ENCODE data around the gene BICRAL. TPM values are rescaled to one million over a fixed set of nuclear protein-coding genes. Genes with fewer than 3 reads are reported as not detected.

BICRAL gene
- total and polyA plus RNA-seq, 2 of the 4 experiments (the other 2 are of a cell fraction): 4.0 to 6.1 TPM

DNA sequence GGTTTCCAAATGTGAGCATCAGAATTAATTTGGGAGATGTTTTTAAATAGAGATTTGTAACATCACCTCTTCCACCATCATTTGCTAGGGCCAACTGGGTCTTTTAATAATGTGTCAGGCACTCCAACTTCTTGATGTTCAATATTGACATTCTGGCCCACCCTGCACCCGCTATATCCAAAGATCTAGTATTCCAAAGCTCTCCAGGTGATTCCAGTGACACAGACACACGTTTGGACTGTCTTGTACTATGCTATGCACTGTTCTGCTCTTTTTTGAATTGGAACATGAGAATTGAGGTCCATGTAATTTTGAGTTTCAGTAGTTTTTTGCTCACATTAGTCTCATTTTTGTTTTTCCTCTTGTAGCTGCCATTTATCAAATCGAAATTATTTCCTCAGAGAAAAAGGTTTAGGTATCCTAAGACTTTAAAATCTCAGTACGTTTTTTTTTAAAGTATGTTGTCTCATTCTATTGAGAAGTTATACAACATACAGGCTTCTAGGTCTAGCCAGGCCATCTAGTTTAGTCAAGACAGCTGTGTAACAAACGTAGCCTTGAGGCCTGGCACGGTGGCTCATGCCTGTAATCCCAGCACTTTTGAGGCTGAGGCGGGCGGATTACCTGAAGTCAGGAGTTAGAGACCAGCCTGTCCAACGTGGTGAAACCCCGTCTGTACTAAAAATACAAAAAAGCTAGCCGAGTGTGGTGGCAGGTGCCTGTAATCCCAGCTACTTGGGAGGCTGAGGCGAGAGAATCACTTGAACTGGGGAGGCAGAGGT, 3.1 kb downstream of the BICRAL start:
- no TSS peak for BruUV-seq (replicated peaks)
- CTCF ChIA-PET: interaction anchor here (0.7 kb wide), 1 partner anchor 83 kb away, joined by 3 read pairs; no protein-coding TSS in a partner anchor
- H3K4ac ChIP-seq (ENCODE audit: low read depth, low read length): peak overlapping the region; percentile 75
- H3K36me3 ChIP-seq (ENCODE audit: control insufficient read depth, insufficient read depth, low read length): peaks cover 3% of the 10 kb centered on the region; the same call in 1 of the 2 replicates
- no peak overlapping the region for H2BK5ac ChIP-seq (ENCODE audit: low read depth, low read length, poor library complexity, severe bottlenecking)
- H3K4me1 ChIP-seq (ENCODE audit: control insufficient read depth, insufficient read depth, low read length): peaks cover 8% of the 10 kb centered on the region
- H3K79me1 ChIP-seq (ENCODE audit: low read depth in 1 of 2, low read length in 2 of 2): peaks cover 17 to 62% of the 10 kb centered on the region in 2 experiments
- peak overlapping the region; percentile 56; the same call in 1 of the 2 replicates for H2AK5ac ChIP-seq (ENCODE audit: low read depth, low read length)
- H4K8ac ChIP-seq (ENCODE audit: low read depth in 2 of 2, low read length in 2 of 2): peak overlapping the region in 1 of 2 experiments; percentile 23; a peak in 1 of 4 replicates
- peaks cover 8% of the 10 kb centered on the region for H3K9me1 ChIP-seq (ENCODE audit: insufficient read depth, low read length)
- H4K5ac ChIP-seq (ENCODE audit: low read depth, low read length): peak overlapping the region; percentile 53; the same call in 1 of the 2 replicates
- dilution Hi-C loops (cut with HindIII; ENCODE audit: low sequenced_read_pairs, unreplicated experiment) (no loop called here), in situ Hi-C loops (cut with MboI; ENCODE audit: low sequenced_read_pairs) (no loop called here), intact Hi-C loops (cut with micrococcal nuclease) (no loop called here)
- peak overlapping the region; percentile 67 for H3K56ac ChIP-seq (ENCODE audit: extremely low read depth, insufficient read depth, low read length)
- WGBS, 2 experiments (ENCODE audit: extremely low coverage in 2 of 2, insufficient read length in 1 of 2): 90% methylated on average over 2 of the region's 12 CpGs; no CpG with 5 or more reads in 1 of the 2 experiments
- ATAC-seq (ENCODE audit: low read depth) (no peak), DNase-seq (no peak)
- no peak overlapping the region for H3K18ac ChIP-seq (ENCODE audit: low read depth, low read length)
- H3K9me3 ChIP-seq (ENCODE audit: control insufficient read depth, insufficient read depth, low read length): no peaks in the 10 kb centered on the region
- peak overlapping the region; percentile 94 for H3K4me2 ChIP-seq (ENCODE audit: low read depth, low read length)
- peak overlapping the region; percentile 96 for H3K4me3 ChIP-seq (ENCODE audit: insufficient read depth, low read depth, low read length)
- peak overlapping the region; percentile 13 for H2AK9ac ChIP-seq (replicated peaks; ENCODE audit: low read depth, low read length, poor library complexity)
- H4K20me1 ChIP-seq (ENCODE audit: insufficient read depth, low read length): peaks cover 3% of the 10 kb centered on the region
- H3K27me3 ChIP-seq (ENCODE audit: control insufficient read depth, insufficient read depth, low read length): no peaks in the 10 kb centered on the region
- H3K14ac ChIP-seq (replicated peaks; ENCODE audit: low read depth, low read length): peak overlapping the region; percentile 100
- peak overlapping the region; percentile 100; the same call in 1 of the 2 replicates for H3K9ac ChIP-seq (ENCODE audit: low read depth, low read length)
- TF ChIP-seq CHD1 (IDR thresholded peaks at IDR 0.05; ENCODE audit: low read depth, low read length) (no peak), RAD21 (IDR thresholded peaks at IDR 0.05; ENCODE audit: low read length) (no peak), POLR2A (IDR thresholded peaks at IDR 0.05; ENCODE audit: low read depth, low read length) (no peak), CEBPB (IDR thresholded peaks at IDR 0.05; ENCODE audit: low read depth, low read length) (no peak), MAFK (IDR thresholded peaks at IDR 0.05; ENCODE audit: low read depth, low read length) (no peak), SMC3 (IDR thresholded peaks at IDR 0.05; ENCODE audit: low read depth, low read length) (no peak), BHLHE40 (IDR thresholded peaks at IDR 0.05; ENCODE audit: low read depth, low read length) (no peak), ELK1 (IDR thresholded peaks at IDR 0.05; ENCODE audit: borderline replicate concordance, low read depth, low read length) (no peak), MAZ (IDR thresholded peaks at IDR 0.05; ENCODE audit: borderline replicate concordance, low read depth, low read length) (no peak), RCOR1 (IDR thresholded peaks at IDR 0.05; ENCODE audit: insufficient replicate concordance, low read length) (no peak), FOS (IDR thresholded peaks at IDR 0.05; ENCODE audit: low read depth, low read length) (no peak)
- TF ChIP-seq, protein P1, sequence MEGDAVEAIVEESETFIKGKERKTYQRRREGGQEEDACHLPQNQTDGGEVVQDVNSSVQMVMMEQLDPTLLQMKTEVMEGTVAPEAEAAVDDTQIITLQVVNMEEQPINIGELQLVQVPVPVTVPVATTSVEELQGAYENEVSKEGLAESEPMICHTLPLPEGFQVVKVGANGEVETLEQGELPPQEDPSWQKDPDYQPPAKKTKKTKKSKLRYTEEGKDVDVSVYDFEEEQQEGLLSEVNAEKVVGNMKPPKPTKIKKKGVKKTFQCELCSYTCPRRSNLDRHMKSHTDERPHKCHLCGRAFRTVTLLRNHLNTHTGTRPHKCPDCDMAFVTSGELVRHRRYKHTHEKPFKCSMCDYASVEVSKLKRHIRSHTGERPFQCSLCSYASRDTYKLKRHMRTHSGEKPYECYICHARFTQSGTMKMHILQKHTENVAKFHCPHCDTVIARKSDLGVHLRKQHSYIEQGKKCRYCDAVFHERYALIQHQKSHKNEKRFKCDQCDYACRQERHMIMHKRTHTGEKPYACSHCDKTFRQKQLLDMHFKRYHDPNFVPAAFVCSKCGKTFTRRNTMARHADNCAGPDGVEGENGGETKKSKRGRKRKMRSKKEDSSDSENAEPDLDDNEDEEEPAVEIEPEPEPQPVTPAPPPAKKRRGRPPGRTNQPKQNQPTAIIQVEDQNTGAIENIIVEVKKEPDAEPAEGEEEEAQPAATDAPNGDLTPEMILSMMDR (conservative IDR thresholded peaks at IDR 0.05; ENCODE audit: low read depth, low read length): no peak
- TF ChIP-seq, protein P2, sequence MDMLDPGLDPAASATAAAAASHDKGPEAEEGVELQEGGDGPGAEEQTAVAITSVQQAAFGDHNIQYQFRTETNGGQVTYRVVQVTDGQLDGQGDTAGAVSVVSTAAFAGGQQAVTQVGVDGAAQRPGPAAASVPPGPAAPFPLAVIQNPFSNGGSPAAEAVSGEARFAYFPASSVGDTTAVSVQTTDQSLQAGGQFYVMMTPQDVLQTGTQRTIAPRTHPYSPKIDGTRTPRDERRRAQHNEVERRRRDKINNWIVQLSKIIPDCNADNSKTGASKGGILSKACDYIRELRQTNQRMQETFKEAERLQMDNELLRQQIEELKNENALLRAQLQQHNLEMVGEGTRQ (IDR thresholded peaks at IDR 0.05; ENCODE audit: low read depth, low read length): no peak
- no peak overlapping the region for H2BK120ac ChIP-seq (ENCODE audit: low read depth, low read length)
- no peak overlapping the region for H2BK20ac ChIP-seq (ENCODE audit: low read depth, low read length)
- no peak overlapping the region for H3K27ac ChIP-seq (ENCODE audit: insufficient read depth, low read length)
- no peak overlapping the region for H2AFZ ChIP-seq (replicated peaks; ENCODE audit: low read length, poor library complexity)
- POLR2A ChIA-PET (ENCODE audit: unreplicated experiment): no interaction called here
- no peak overlapping the region for H2BK15ac ChIP-seq (ENCODE audit: low read depth, low read length)
- H4K91ac ChIP-seq (ENCODE audit: insufficient read depth, low read depth, low read length): no peak overlapping the region
- H3K23ac ChIP-seq (ENCODE audit: low read depth, low read length): peak overlapping the region; percentile 69; the same call in 1 of the 2 replicates
